ENCODE data around the gene KRTAP9-3. TPM values are rescaled to one million over a fixed set of nuclear protein-coding genes. Genes with fewer than 3 reads are reported as not detected.
"Not testable (repeated sequence)": the region's sequence is repeated elsewhere in the genome, so short reads cannot be mapped to it uniquely, and the experiment has no call there.

The KRTAP9-3 gene
- total RNA-seq, 2 donors from 2014 or later: not detected

DNA sequence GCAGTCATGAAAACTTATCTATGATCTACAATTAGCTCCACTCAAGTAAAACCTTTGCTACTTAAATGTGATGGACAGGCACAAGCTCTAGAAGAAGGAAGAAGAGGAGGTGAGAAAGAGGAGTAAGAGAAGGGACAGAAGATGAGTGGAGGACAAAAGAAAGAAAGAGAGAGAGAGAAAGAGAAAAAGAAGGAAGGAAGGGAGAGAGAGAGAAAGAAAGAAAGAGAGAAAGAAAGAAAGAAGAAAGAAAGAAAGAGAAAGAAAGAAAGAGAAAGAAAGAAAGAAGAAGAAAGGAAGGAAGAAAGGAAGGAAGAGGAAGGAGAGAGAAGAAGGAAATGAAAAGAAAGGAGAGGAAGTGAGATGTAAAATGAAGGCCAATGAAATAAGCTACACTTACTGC is 2.2 kb upstream of the KRTAP9-3 start:
- H3K4me1 ChIP-seq (replicated peaks): no peaks in the 10 kb centered on the region
- intact Hi-C loops (cut with DNase I): no loop called here
- no peak overlapping the region for H3K4me3 ChIP-seq
- TF ChIP-seq, protein P1, sequence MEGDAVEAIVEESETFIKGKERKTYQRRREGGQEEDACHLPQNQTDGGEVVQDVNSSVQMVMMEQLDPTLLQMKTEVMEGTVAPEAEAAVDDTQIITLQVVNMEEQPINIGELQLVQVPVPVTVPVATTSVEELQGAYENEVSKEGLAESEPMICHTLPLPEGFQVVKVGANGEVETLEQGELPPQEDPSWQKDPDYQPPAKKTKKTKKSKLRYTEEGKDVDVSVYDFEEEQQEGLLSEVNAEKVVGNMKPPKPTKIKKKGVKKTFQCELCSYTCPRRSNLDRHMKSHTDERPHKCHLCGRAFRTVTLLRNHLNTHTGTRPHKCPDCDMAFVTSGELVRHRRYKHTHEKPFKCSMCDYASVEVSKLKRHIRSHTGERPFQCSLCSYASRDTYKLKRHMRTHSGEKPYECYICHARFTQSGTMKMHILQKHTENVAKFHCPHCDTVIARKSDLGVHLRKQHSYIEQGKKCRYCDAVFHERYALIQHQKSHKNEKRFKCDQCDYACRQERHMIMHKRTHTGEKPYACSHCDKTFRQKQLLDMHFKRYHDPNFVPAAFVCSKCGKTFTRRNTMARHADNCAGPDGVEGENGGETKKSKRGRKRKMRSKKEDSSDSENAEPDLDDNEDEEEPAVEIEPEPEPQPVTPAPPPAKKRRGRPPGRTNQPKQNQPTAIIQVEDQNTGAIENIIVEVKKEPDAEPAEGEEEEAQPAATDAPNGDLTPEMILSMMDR (IDR thresholded peaks at IDR 0.05): no peak
- no peak for TF ChIP-seq POLR2AphosphoS5 (IDR thresholded peaks at IDR 0.05)
- TF ChIP-seq POLR2A (IDR thresholded peaks at IDR 0.05): no peak
- H3K27me3 ChIP-seq (replicated peaks; ENCODE audit: insufficient read depth): no peaks in the 10 kb centered on the region
- H3K27ac ChIP-seq: no peak overlapping the region
- H3K36me3 ChIP-seq: no peaks in the 10 kb centered on the region
- DNase-seq (ENCODE audit: low spot score): no peak
- H3K9me3 ChIP-seq: no peaks in the 10 kb centered on the region

DNA sequence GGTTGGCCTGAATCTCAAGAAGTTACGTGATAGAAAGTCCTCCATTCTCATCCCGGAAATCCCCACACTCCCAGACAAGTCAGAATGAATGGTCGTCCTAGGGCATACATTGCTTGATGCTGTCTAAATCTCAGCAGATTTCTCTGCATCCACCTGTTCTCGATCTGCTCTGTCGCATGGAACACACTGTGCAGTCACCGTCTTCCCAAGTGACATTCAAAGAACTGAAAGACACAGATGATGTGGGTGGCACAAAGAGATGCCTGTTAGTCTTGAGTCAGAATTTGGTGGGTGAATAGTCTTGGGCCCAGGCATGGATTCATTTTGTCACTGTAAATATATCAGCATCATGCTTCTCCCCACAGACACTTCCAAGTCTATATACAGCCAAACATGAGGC is 518 bp upstream of the KRTAP9-3 start:
- H3K4me1 ChIP-seq (replicated peaks): no peaks in the 10 kb centered on the region
- no peaks in the 10 kb centered on the region for H3K9me3 ChIP-seq
- H3K36me3 ChIP-seq: no peaks in the 10 kb centered on the region
- WGBS: 88% methylated on average over 6 of the region's 6 CpGs
- intact Hi-C loops (cut with DNase I): no loop called here
- H3K27ac ChIP-seq: no peak overlapping the region
- H3K27me3 ChIP-seq (replicated peaks; ENCODE audit: insufficient read depth): no peaks in the 10 kb centered on the region
- H3K4me3 ChIP-seq: no peak overlapping the region
- no peak for DNase-seq (ENCODE audit: low spot score)
- TF ChIP-seq POLR2AphosphoS5 (IDR thresholded peaks at IDR 0.05): no peak
- TF ChIP-seq, protein P1 (IDR thresholded peaks at IDR 0.05): no peak
- no peak for TF ChIP-seq POLR2A (IDR thresholded peaks at IDR 0.05)

DNA sequence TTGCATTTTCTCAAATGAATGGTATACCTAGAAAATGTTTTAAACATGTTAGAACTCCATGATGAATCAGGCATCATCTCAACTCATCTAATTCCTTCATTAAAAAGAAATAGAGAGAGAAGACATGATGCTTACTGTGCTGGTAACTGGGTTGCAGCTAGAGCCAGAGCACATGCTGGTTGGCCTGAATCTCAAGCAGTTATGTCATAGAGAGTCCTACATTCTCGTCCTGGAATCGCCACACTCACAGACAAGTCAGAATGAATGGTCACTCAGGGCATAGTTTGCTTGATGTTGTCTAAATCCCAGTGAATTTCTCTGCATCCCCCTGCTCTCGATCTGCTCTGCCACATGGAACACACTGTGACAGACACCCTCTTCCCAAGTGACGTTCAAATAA is 4.9 kb downstream of the KRTAP9-3 start:
- H3K36me3 ChIP-seq; intact Hi-C loops (cut with DNase I); H3K9me3 ChIP-seq; H3K4me3 ChIP-seq; H3K4me1 ChIP-seq (replicated peaks); H3K27ac ChIP-seq; DNase-seq (ENCODE audit: low spot score); H3K27me3 ChIP-seq (replicated peaks; ENCODE audit: insufficient read depth): not testable (repeated sequence)
- WGBS: 81% methylated on average over 4 of the region's 4 CpGs

DNA sequence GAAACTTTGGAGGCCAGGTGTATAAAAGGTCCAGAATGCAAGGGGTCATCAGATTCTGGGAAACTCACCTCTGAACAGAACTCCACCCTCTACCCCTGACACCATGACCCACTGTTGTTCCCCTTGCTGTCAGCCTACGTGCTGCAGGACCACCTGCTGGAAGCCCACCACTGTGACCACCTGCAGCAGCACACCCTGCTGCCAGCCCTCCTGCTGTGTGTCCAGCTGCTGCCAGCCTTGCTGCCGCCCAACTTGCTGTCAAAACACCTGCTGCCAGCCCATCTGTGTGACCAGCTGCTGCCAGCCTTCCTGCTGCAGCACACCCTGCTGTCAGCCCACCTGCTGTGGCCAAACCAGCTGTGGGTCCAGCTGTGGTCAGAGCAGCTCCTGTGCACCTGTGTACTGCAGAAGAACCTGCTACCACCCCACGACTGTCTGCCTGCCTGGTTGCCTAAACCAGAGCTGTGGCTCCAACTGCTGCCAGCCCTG is 5.7 kb downstream of the KRTAP9-3 start, which contains the start of gene KRTAP9-8:
KRTAP9-8 (plus strand) TSS at position 51 of the 489 bp plus-strand sequence; CDS start at position 104, 53 bp downstream.
- intact Hi-C loops (cut with DNase I); DNase-seq (ENCODE audit: low spot score): not testable (repeated sequence)
- WGBS: 78% methylated on average over 2 of the region's 3 CpGs

DNA sequence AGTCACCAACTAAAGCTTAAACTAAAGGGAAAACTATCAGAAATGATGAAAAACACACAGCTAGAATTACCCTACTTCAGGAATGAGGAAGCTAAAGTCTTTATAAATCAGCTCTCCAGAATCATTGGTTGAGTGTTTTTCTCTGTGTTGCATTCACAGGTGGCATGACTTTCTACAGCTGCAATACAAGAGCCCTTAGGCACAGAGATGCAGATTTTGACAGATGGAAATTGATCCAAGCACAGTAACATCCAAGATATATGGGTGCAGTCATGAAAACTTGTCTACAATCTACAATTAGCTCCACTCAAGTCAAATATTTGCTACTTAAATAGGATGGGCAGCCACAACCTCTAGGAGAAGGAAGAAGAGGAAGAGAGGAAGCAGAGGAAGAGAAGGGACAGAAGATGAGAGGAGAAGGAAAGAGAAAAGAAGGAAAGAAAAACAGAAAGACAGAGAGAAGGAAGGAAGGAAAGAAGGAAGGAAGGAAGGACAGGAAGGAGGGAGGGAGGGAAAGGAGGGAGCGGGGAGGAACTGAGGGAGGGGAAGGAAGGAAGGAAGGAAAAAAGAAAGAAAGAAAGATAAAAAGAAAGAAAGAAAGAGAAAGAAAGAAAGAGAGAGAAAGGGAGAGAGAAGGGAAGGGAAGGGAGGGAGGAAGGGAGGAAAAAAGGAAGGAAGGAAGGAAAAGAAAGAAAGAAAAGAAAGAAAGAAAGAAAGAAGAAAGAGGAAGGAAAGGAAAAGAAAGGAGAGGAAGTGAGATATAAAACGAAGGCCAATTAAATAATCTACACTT is 14.9 kb downstream of the KRTAP9-3 start:
- H3K27me3 ChIP-seq (replicated peaks; ENCODE audit: insufficient read depth); intact Hi-C loops (cut with DNase I); H3K4me3 ChIP-seq; H3K9me3 ChIP-seq; H3K4me1 ChIP-seq (replicated peaks); H3K27ac ChIP-seq; H3K36me3 ChIP-seq; DNase-seq (ENCODE audit: low spot score): not testable (repeated sequence)
- 50% methylated on average over 2 of the region's 2 CpGs for WGBS

More for the DNA sequence above, 5.7 kb downstream of the KRTAP9-3 start, which contains the start of gene KRTAP9-8:
- H3K4me1 ChIP-seq (replicated peaks); H3K36me3 ChIP-seq; H3K4me3 ChIP-seq; H3K9me3 ChIP-seq; H3K27me3 ChIP-seq (replicated peaks; ENCODE audit: insufficient read depth); H3K27ac ChIP-seq: not testable (repeated sequence)

DNA sequence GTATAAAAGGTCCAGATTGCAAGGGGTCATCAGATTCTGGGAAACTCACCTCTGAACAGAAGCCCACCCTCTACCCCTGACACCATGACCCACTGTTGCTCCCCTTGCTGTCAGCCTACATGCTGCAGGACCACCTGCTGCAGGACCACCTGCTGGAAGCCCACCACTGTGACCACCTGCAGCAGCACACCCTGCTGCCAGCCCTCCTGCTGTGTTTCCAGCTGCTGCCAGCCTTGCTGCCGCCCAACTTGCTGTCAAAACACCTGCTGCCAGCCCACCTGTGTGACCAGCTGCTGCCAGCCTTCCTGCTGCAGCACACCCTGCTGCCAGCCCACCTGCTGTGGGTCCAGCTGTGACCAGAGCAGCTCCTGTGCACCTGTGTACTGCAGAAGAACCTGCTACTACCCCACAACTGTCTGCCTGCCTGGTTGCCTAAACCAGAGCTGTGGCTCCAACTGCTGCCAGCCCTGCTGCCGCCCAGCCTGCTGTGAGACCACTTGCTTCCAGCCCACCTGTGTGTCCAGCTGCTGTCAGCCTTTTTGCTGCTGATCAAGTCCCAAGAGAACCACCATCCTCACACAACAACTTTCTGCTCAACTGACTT is 17.5 kb downstream of the KRTAP9-3 start, which contains the start of gene KRTAP9-4:
KRTAP9-4 (plus strand) TSS at position 51 of the 604 bp plus-strand sequence; CDS start at position 85, 34 bp downstream.
- H3K9me3 ChIP-seq; H3K4me1 ChIP-seq (replicated peaks); H3K27ac ChIP-seq; intact Hi-C loops (cut with DNase I); H3K27me3 ChIP-seq (replicated peaks; ENCODE audit: insufficient read depth); H3K36me3 ChIP-seq; H3K4me3 ChIP-seq; DNase-seq (ENCODE audit: low spot score): not testable (repeated sequence)
- WGBS: 71% methylated on average over 2 of the region's 2 CpGs
